CD4-positive, alpha-beta T cell treated with Interleukin-12 subunit alpha and Interleukin-12 subunit beta, for 1 hour (primary cell): Measurements from ENCODE around the gene SLC39A9.
"Not testable (repeated sequence)": the region's sequence is repeated elsewhere in the genome, so short reads cannot be mapped to it uniquely, and the experiment has no call there.

Experiments
- DNase-seq: peaks from one replicate; pipeline ENCODE4 v3.0.0-alpha.2; 2020

Gene SLC39A9

DNA sequence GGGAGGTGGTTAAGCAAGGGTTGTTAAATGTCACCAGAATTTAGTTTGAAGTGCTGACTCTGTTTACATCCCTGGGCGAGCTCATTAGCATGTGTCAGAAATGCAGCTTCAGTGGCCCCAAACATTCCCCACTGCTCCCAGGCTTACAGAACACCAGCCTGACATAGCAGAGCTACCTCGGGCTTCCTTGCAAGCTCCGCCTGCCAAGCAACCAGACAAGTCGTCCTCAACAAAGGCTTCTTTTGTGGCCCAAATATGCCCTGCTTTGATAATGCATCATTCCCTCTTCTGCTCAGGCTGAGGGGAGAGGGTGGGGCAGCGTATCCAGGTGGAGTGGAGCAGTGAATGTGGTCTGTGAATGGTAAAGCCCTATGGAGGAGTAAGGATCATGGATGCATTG is 28.4 kb upstream of the SLC39A9 start:
- DNase-seq = no peak

DNA sequence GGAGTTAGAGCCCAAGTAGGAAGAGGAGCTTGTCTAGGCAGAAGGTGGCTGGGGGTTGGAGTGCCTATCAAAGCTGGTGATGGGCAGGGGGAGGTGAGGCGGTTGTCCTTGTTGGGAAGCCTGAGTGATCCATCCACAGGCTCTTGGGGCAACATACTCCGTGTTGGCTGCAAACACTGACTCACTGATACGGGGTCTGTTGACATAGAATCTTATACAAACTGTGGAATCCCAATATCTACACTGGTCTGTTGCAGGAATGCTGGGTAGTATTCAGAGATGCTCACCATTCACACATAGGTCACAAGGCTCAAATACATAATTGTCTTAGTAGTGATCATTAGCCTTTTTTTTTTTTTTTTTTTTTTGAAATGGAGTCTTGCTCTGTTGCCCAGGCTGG is 26.3 kb upstream of the SLC39A9 start:
- no peak for DNase-seq

DNA sequence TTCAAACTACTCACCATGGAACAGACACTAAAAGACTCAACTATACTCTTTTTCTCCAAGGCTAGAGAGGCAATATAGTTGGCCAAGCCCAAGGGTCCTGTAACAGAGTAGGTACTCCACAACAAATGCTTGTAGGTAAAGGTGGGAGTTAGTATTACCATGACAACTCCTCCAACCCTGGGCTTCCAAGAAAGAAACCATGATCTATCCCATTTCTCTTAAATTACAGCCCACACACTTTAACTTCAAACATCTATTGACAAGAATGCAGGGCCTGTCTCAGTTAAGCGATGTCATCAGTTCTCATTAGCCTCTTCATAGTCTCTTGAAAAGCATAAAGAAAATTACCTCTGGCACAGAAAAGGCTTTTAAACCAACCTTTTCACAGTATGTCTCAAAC is 25.4 kb upstream of the SLC39A9 start:
- DNase-seq = no peak

DNA sequence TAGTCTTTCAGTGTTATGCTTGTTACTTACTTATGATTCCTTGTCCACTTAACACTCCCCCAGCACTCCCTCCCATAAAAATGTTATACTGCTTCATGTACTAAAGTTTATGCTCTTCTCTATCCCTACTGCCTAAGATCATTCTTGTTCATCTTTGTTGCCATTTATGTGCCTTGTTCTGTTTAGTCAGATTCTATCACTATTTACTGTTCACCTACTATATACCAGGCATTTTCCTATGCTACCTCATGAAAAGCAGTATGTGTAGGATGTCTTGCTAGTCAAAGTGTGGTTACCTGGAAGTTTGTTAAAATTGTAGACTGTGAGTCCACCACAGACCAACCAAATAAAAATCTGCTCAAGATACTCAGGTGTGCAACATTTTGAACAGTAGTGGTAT is 24.3 kb upstream of the SLC39A9 start:
- no peak for DNase-seq

DNA sequence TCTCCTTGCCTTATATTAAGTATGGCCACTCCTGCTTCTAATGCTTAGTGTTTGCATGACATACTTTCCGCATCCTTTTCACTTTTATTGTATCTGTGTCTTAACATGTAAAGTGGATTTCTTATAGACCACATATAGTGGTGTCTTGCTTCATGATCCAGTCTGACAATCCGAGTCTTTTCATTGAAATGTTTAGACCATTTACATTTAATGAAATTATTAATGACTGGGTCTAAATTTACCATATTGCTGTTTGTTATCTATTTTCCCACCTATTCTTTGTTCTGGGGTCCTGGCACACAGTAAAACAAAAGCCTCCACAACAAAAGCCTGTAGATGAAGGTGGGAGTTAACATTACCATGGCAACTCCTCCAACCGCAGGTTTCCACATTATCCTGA is 23.3 kb upstream of the SLC39A9 start:
- DNase-seq = no peak

DNA sequence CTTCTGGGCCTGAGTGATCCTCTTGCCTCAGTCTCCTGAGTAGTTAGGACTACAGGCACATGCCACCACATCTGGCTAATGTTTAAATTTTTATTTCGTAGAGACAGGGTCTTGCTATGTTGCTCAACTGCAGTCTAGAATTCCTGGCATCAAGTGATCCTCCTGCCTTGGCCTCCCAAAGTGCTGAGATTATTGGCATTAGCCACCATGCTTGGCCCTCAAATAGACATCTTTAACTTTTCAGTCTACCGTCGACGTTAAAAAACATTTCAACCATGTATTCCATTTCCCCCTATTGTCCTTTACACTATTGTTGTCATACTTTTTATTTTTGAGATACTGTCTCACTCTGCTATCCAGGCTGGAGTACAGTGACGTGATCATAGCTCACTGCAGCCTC is 22.8 kb upstream of the SLC39A9 start:
- DNase-seq = no peak

DNA sequence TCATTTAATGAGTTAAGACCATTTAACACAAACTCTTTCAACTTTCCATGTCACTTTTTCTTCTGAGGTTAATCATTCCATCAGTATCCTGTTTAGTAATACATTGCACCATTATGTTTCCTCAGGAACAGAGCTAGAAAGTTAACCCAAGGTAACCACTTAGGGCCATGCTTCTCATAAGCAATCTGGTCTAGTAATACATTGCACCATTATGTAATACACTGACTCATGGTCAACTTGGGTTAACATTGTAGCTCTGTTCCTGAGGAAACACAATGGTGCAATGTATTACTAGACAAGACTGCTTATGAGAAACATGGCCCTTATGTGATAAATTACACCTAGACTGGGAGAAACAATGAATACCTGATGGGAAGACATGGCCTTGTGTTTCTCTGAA is 22.1 kb upstream of the SLC39A9 start:
- no peak for DNase-seq

DNA sequence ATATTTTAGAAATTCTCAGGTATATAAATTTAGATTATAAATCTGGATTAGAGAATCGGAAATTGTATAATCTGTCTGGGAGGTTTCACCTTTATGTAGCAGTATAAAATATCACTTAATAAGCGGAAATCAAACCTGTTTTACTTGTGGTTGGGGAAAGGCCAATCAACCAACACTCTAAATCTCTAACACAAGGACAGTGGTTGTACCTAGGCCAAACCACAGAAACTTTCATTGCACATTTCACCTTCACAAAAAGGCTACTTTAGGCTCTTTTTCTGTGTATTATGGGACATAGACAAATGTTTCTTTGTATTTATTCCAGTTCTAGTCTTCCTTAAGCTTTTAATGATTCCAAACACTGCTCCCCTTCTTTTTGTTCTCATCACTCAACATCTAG is 20.2 kb upstream of the SLC39A9 start:
- DNase-seq = no peak

DNA sequence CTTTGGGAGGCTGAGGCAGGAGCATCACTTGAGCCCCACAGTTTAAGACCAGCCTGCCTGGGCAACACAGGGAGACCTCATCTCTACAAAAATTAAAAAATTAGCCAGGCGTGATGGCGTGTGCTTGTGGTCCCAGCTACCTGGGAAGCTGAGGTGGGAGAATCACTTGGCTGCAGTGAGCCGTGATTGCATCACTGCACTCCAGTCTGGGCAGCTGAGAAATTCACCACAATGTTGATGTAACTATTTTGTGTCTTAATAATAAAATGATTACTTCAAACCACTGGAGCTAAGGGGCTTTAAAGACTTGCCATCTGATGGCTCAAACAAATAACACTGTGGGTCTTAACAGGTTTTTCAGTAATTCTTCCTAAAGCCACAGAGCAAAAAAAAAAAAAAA is 11.2 kb upstream of the SLC39A9 start:
- DNase-seq = no peak

DNA sequence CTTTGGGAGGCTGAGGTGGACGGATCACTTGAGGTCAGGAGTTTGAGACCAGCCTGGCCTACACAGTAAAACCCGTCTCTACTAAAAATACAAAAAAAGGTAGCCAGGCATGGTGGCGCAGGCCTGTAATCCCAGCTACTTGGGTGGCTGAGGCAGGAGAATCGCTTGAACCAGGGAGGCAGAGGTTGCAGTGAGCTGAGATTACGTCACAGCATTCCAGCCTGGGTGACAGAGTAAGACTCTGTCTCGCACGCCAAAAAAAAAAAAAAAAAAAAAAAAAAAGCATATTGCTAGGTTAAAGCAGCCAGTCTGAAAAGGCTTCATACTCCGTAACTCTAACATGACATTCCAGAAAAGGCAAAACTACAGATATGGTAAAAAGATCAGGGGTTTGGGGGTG is 7.1 kb upstream of the SLC39A9 start:
- not testable (repeated sequence) for DNase-seq

DNA sequence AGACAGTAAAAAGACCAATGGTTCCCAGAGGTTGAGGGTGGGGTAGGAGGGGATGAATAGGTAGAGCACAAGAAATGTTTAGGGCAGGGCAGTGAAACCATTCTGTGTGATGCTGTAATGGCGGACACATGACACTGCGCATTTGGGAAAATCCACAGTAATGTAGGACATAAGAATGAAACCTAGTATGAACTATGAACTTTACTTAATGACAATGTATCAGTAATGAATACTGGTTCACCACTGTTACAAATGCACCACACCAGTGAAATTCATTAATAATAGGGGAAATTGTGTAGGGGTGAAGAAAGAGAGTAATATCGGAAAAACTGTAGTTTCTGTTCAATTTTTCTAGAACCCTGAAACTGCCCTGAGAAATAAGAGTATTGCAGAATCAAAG is 6.0 kb upstream of the SLC39A9 start:
- DNase-seq = no peak

DNA sequence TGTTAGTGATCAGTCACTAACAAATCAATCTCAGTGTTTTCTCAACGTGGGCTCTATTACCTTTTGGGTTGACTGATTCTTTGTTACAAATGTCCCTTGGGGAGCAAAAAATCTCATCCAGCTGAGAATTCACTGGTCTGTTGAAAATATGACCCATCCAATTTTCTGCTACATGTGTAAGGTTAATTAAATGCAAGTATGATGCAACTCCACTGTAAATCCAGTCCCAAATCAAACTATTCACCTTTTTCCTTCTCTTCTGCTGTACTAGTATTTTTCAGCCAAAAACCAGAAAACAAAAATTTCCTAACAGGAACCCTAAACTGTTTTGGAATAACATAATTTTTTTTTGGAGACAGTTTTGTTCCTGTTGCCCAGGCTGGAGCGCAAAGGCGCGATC is 2.6 kb upstream of the SLC39A9 start:
- DNase-seq = no peak

DNA sequence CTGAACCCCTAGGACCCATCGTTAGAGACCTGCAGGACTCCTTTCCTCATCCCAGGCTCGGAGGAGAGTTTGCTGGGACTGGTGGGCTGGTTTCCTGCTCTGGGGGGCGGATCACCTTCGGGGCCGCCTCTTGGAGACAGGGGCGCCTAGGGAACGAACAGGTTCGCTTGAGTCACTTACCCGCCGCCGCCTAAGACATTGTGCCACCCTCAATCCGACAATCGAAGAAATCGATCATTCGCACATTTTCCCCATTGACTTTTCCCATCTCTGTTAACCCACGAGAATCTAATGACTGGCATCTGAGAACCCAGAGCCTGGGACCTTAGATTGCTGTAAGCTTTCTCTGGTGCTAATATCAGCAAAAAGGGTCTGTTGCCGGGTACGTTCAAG is 322 bp downstream of the SLC39A9 start:
- no peak for DNase-seq

DNA sequence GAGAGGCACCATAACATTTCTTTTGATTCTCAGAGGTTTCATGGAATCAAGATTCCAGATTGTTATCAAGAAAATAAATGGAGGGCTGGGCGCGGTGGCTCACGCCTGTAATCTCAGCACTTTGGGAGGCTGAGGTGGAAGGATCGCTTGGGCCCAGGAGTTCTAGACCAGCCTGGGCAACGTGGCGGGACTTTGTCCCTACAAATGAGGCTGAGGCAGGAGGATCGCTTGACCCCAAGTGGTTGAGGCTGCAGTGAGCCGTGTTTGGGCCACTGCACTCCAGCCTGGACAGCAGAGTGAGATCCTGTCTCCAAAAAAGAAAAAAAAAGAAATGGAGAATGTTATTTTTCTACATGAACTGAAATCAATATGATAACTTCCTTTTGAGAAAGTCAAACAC is 1.3 kb downstream of the SLC39A9 start:
- no peak for DNase-seq

DNA sequence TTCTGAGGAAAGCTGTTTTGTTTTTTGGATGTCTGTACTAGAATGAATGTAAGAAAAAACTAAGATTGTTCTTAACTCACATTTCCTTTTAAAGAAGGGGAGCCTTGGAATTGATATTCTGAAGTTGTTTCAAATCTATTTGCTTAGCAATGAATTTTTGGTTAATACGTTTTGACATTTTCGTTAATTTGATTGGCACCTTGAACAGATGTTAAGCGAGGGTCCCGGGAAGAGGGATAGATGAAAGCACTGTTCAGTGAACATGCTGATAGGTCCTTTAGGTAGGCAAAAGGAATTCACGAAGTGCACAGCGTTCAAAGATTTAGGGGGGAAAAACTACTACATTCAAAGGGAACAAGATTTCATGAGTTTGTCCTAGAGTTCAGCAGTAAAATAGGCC is 1.7 kb downstream of the SLC39A9 start:
- no peak for DNase-seq

DNA sequence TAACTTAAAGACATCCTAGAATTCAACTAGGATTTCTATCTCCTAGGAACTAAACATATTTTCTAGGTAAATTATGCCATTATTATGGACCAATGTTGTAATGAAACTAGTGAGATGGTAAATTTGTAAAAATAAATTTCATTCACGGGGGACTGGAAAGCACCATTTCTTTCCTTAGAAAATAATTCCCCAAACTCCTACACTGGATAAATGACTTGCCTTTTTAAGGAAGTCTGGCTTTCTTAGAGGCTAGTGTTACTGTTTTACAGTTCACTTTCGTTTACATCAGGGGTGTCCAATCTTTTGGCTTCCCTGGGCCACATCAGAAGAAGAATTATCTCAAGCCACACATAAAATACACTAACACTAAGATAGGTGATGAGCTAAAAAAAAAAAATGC is 3.3 kb downstream of the SLC39A9 start:
- no peak for DNase-seq

DNA sequence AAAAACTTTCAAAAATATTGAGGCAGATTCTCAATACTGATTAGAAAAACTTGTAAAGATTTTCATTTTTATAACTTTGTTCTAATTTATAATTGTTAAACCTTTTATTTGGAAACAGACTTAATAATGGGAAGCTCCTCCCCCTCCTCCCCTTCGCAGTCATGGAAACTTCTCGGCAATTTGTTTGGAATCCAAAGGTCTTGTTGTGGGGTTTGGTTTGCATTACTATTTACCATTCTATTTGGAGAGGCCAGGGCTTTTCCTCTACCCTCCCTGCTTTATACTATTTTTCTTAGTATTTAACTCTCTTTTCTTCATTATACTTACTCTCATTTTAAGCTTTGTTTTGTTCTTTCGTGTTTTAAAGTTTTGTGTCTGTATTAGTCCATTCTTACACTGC is 6.0 kb downstream of the SLC39A9 start:
- no peak for DNase-seq

DNA sequence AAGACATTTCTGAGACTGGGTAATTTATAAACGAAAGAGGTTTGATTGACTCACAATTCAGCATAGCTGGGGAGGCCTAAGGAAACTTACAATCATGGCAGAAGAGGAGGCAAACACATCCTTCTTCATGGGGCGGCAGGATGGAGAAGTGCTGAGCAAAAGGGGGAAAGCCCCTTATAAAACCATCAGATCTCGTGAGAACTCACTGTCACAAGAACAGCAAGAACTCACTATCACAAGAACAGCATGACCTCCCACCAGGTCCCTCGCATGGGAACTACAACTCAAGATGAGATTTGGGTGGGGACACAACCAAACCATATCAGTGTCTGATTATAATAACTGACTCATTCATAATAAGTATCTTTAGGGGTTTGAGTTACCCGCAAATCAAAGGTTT is 6.4 kb downstream of the SLC39A9 start:
- no peak for DNase-seq

DNA sequence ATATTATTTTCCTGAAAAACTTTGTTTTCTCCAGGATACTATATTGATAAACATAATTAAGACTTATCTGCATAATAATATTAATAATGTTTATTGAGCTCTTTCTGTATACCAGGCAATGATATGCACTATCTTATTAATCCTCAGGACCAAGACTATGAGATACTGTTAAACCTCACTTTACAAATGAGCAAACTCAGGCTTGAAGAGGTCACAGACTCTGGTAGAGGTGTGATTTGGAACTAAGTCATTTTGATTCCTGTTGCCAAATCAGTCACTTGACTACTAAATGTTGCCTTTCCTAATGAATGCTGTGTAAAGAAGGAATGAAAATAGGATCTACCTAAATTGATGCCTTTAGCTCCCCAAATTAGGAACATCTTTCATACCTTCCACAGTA is 7.3 kb downstream of the SLC39A9 start:
- no peak for DNase-seq

DNA sequence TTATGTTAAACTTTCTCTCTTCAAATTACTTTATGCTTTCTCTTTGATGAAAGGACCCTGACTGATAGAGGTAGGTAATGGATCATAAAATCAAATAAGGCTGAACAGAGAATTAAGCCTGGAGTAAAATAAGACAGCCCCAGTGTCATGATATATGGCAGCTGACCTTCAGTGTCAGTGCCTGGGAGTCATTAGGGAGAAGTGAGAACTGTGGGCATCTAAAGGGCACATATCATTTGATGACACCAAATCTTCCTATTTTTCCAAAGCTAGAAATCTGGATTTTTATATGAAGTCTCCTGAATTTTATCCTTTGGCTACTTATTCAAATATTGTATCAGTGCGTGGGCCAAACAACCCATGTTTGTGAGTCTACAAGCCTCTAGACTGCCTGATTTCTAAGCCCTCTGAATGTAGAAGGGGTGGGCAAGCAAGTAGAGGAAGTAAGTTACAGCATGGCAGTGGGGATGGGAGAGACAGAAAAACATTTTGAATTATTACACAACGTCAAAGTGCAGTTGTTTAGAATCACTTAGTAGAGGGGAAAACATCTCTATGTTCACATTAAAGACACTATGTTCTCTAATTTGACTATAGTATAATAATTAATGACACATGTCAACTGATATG is 10.0 kb downstream of the SLC39A9 start:
- no peak for DNase-seq

DNA sequence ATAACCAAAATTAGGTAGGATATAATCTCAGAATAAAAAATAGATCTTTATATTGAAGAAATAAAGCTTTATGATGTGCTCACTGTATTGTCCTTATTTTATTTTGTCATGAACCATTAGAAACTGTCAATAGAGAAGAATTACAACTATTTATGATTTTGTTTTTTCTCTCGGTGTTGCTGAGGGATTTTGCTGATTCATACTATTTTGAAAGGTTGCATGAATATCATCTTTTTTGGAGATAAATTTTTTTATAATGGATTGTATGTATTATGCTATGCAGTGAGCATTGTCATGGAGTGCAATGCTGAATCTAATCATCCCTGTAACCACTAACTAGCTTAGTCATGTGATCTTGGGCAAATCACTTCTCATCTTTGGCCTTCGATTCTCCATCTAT is 15.0 kb downstream of the SLC39A9 start:
- no peak for DNase-seq

DNA sequence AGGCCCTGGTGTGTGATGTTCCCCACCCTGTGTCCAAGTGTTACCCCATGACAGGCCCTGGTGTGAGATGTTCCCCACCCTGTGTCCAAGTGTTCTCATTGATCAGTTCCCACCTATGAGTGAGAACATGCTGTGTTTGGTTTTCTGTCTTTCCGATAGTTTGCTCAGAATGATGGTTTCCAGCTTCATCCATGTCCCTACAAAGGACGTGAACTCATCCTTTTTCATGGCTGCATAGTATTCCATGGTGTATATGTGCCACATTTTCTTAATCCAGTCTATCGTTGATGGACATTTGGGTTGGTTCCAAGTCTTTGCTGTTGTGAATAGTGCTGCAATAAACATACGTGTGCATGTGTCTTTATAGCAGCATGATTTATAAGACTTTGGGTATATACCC is 17.6 kb downstream of the SLC39A9 start:
- DNase-seq = not testable (repeated sequence)

DNA sequence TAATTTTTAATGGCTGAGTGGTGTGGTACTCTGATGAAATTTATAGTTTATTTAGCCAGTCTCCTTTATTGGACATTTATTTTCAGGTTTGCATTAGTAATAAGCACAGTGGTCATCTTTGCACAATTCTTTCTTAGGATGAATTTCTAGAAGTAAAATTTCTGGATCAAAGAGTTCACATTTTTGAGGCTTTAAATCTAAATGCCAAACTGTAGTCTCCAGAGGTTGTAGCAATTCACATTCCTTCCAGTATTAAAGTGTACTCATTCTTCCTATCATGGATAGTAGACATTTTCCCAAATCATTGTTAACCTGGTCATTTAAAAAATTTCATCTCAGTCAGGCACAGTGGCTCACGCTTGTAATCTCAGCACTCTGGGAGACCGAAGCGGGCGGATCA is 24.8 kb downstream of the SLC39A9 start:
- DNase-seq = no peak

DNA sequence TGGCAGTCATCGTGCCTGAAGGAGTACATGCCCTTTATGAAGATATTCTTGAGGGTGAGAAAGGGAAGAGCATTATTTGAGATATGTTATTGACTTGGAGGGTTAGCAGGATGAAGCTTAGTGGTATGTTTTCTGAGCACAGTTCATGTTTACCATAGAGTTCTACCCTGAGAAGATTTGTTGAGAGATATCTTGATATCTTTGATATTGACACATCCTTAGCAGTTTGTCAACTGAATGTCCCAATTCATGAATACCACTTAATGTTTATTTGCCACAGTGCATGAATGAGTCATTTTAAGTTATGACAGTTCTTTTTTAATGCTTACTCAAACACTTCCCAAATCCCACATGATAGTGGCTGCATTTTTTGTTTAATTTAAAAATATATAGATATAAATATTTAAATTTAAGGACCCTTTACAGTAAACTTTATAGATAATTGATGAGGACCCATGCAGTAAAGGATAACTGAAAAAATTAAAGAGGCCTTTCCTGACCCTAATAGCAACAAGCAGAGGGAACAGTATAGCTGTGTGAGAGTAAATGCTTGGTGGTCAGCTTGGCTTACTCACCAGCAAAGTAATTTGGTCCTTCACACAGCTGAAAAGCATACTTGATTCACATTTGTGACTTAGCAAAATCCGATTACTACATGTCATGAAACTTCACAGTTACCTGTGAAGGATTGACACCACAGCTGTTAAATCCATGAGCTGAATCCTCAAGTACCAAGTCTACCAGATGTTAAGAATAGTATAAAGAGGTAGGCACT is 25.8 kb downstream of the SLC39A9 start:
- DNase-seq = no peak

DNA sequence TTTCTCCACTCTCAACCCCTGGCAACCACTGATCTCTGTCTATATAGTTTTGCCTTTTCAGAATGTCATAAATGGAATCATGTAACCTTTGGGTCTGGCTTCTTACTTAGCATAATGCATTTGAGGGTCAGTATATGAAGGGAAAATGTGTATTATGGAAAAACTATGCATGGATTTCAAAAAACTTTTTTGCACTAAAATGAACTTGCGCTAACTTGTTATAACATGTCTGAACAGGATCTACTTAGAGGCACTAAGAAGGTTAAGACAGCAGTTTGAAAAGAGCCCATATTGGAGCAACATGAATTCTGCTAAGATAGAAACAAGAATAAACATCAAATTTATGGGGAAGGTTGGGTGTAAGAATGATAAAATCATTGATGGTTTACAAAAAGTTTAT is 29.1 kb downstream of the SLC39A9 start:
- DNase-seq = no peak
